Measurements from ENCODE around the gene HBZ. TPM values are rescaled to one million over a fixed set of nuclear protein-coding genes. Genes with fewer than 3 reads are reported as not detected.

Gene HBZ
- total and polyA plus RNA-seq, 2 of the 13 experiments (the other 11 are each of a cell fraction or from before 2014, with no cell fraction given) = 0.21 TPM; not detected in 1

GRCh38 chr16:180681-181564, 28.5 kb downstream of the HBZ start (continued):
- peak; percentile 98 for TF ChIP-seq ZNF543 (CRISPR knock-in tag; IDR thresholded peaks at IDR 0.05)
- TF ChIP-seq THAP8 (CRISPR knock-in tag; IDR thresholded peaks at IDR 0.05; ENCODE audit: borderline replicate concordance) = peak; percentile 96; the same call in 1 of the 2 replicates
- TF ChIP-seq ZNF775 (CRISPR knock-in tag; IDR thresholded peaks at IDR 0.05; ENCODE audit: borderline replicate concordance) = peak; percentile 94
- peak; percentile 64; the same call in 1 of the 2 replicates for TF ChIP-seq MIER2 (CRISPR knock-in tag; IDR thresholded peaks at IDR 0.05)
- TF ChIP-seq RORA (CRISPR knock-in tag; IDR thresholded peaks at IDR 0.05) = no peak
- 0 out of 2 replicates have a peak, but pooled peaks have one; percentile 75 for TF ChIP-seq HMGXB3 (CRISPR knock-in tag; IDR thresholded peaks at IDR 0.05; ENCODE audit: borderline replicate concordance)
- TF ChIP-seq FOXK1 (CRISPR knock-in tag; IDR thresholded peaks at IDR 0.05; ENCODE audit: borderline replicate concordance, low read depth) = peak; percentile 35; the same call in 1 of the 2 replicates
- peak; percentile 10; the same call in 1 of the 2 replicates for TF ChIP-seq ELK4 (CRISPR knock-in tag; IDR thresholded peaks at IDR 0.05; ENCODE audit: borderline replicate concordance)
- TF ChIP-seq SMAD3 (CRISPR knock-in tag; IDR thresholded peaks at IDR 0.05) = peak; percentile 88
- TF ChIP-seq RXRB (CRISPR knock-in tag; IDR thresholded peaks at IDR 0.05; ENCODE audit: borderline replicate concordance) = peak; percentile 73
- TF ChIP-seq GMEB1 (CRISPR knock-in tag; IDR thresholded peaks at IDR 0.05; ENCODE audit: borderline replicate concordance) = peak; percentile 90
- peak; percentile 99 for TF ChIP-seq ZNF598 (CRISPR knock-in tag; IDR thresholded peaks at IDR 0.05; ENCODE audit: borderline replicate concordance)
- TF ChIP-seq THAP7 (CRISPR knock-in tag; IDR thresholded peaks at IDR 0.05) = peak; percentile 89; the same call in 1 of the 2 replicates
- TF ChIP-seq NFIB (CRISPR knock-in tag; IDR thresholded peaks at IDR 0.05; ENCODE audit: borderline replicate concordance) = peak; percentile 94; the same call in 1 of the 2 replicates
- peak; percentile 65; the same call in 1 of the 2 replicates for TF ChIP-seq KMT2B (CRISPR knock-in tag; IDR thresholded peaks at IDR 0.05)
- TF ChIP-seq ZNF577 (CRISPR knock-in tag; IDR thresholded peaks at IDR 0.05; ENCODE audit: borderline replicate concordance, low read depth) = no peak; the same call in 1 of the 2 replicates
- peak; percentile 99 for TF ChIP-seq CENPT (CRISPR knock-in tag; IDR thresholded peaks at IDR 0.05; ENCODE audit: low read depth)
- no peak for TF ChIP-seq ATF7 (IDR thresholded peaks at IDR 0.05)
- peak; percentile 74; the same call in 1 of the 2 replicates for TF ChIP-seq ATF7 (CRISPR knock-in tag; IDR thresholded peaks at IDR 0.05)
